HG03521 (cell line): Measurements from ENCODE around the gene RRP1B.
"Not testable (repeated sequence)": the region's sequence is repeated elsewhere in the genome, so short reads cannot be mapped to it uniquely, and the experiment has no call there.

Source experiments
- ATAC-seq: cut with Tn5 transposase; IDR thresholded peaks from one replicate; pipeline ENCODE4 v1.9.1; 2021; ENCODE audit warnings: mild to moderate bottlenecking, moderate library complexity; ENCODE audit not compliant: unreplicated experiment

RRP1B gene, protein sequence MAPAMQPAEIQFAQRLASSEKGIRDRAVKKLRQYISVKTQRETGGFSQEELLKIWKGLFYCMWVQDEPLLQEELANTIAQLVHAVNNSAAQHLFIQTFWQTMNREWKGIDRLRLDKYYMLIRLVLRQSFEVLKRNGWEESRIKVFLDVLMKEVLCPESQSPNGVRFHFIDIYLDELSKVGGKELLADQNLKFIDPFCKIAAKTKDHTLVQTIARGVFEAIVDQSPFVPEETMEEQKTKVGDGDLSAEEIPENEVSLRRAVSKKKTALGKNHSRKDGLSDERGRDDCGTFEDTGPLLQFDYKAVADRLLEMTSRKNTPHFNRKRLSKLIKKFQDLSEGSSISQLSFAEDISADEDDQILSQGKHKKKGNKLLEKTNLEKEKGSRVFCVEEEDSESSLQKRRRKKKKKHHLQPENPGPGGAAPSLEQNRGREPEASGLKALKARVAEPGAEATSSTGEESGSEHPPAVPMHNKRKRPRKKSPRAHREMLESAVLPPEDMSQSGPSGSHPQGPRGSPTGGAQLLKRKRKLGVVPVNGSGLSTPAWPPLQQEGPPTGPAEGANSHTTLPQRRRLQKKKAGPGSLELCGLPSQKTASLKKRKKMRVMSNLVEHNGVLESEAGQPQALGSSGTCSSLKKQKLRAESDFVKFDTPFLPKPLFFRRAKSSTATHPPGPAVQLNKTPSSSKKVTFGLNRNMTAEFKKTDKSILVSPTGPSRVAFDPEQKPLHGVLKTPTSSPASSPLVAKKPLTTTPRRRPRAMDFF

DNA sequence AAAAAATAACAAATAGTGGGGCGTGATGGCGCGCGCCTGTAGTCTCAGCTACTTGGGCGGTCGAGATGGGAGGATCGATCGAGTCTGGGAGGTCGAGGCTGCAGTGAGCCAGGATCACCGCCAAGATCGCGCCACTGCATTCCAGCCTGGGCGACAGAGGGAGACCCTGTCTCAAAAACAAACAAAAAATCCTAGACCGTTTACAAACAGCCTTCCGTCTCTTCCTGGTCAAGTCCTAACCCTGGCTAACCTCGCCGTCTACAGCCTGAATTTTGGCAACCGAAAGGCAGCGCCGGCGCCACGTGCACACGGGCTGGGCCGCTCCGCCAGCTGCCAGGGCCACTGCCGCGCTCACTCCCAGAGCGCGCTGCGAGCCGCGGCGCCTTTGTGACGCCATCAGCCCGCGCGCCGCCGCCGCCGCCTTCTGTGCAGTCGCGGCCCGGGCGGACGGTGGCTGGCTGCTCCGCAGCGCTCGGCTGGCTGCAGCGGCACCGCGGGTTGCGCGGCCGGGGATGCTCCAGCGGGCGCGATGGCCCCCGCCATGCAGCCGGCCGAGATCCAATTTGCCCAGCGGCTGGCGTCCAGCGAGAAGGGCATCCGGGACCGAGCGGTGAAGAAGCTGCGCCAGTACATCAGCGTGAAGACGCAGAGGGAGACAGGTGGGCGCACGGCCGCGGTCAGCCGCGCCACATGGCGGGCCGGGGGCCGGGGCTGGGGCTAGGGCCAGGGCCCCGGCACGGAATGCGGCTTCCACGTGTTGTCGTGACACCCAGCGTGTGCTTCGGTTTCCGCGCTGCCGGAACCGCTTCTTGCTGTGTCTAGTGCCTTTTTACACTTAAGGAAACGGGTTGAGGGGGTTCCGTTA lies at the start of gene RRP1B, which contains the start of gene HSF2BP:
TSS of gene RRP1B (plus strand) at position 425 of the 865 bp plus-strand sequence. CDS start at position 530, 105 bp downstream.
TSS of gene HSF2BP (minus strand) at position 353 of the 865 bp plus-strand sequence. CDS start 1,392 bp downstream, outside the sequence.
- peak; percentile 82 for ATAC-seq

DNA sequence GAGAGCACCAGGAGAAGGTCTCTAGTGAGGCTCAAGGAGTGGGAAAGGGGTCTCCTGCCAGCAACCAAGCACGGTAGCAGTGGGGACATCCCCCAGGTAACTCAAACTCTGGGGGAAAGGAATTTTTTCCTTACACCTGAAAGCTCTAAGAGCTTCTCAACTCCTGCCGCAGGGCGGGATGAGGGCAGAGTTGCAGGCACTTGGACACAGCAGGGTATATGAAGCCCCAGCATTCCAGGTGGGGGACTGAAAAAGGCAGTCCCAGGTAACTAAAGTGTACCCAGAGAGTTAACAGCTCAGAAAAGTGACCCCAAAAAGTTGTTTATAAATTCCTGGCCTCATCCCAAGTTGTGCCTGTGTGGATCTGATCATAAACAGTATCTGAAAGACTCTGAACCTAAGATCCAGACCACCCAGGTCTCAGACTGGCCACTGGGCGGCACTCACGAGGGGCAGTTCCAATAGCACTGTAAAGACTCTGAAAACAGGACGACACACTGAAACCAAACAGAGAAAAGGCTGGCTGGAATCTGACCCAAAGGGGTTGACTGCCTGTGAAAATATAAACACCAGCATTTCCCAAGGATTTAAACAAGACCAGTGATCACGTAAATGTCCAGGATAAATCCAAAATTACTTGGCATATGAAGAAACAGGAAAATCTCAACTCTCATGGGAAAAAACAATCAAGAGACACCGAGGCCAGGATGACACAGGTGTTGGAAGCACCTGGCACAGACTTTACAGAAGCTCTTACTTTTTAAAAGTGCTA lies 47.6 kb upstream of the RRP1B start:
- no peak for ATAC-seq

DNA sequence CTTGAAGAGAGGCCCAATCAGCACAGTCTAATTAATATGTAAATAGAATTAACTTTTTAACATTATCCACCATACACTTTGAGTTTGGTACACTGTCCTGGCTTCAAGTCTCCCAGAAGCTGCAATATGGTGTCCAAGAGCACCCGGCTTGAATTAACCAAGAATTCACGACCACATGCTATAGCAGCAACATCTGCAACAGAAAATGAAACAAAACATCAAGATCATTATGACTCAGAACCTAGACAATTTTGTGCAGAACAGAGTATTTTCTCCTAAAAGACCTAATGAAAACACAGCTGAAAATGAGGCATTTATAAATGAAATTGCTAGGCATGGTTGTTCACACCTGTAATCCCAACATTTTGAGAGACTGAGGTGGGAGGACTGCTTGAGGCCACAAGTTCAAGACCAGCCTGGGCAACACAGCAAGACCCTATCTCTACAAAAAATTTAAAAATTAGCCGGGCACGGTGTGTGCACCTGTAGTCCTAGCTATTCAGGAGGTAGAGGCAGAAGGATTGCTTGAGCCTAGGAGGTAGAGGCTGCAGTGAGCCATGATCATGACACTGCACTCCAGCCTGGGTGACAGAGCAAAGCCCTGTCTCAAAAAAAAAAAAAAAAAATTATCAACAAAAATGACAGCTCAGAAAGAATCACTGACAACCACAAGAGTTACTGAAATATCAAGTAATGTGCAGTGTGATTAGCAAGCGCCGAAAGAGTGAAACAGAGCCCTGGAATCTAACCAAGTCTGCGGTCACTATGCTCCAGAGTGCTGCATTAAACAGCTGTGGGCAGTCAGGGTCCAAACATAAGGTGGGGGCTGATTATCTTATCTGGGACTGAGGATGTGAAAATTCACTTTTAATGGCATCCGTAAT lies 45.4 kb upstream of the RRP1B start:
- no peak for ATAC-seq

DNA sequence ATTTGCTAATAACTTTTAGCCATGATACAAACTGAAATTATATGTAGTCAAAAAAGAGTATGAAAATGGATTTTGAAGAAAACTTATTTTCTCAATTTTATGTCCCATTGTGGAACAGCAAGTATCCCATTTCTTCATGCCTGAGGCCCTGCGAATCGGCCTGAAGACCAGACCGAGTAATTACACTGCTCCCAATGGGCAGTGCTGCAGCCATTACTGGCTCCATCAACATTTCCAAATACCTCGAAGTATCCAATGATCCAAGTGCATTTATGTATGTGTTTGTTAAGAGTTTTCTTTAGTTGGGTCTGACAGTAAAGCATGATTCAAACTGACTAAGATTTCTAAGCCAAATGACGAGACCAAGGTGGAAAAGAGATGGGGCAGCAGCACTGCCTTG lies 44.5 kb upstream of the RRP1B start:
- ATAC-seq: no peak

- ATAC-seq: not testable (repeated sequence)
These were observed 42.5 kb upstream of the RRP1B start for GRCh38 chr21:43616861-43617260.

- no peak for ATAC-seq
These were observed 40.4 kb upstream of the RRP1B start for GRCh38 chr21:43618940-43619339.

- no peak for ATAC-seq
These were observed 40.0 kb upstream of the RRP1B start for GRCh38 chr21:43619344-43619743.

- ATAC-seq: no peak
These were observed 39.5 kb upstream of the RRP1B start for GRCh38 chr21:43619856-43620255.

DNA sequence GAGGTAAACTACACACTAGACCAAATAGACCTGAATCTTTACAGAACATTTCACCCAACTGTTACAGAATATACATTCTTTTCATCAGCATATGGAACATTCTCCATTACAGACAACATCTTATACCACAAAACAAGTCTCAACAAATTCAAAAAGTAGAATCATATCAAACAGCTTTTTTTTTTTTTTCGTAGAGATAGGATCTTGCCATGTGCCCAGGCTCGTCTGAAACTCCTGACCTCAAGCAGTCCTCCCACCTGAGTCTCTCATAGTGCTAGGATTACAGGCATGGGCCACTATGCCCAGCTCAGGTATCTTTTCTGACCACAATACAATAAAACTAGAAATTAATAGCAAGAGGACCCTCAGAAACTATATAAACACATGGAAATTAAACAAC lies 36.6 kb upstream of the RRP1B start:
- ATAC-seq: no peak

DNA sequence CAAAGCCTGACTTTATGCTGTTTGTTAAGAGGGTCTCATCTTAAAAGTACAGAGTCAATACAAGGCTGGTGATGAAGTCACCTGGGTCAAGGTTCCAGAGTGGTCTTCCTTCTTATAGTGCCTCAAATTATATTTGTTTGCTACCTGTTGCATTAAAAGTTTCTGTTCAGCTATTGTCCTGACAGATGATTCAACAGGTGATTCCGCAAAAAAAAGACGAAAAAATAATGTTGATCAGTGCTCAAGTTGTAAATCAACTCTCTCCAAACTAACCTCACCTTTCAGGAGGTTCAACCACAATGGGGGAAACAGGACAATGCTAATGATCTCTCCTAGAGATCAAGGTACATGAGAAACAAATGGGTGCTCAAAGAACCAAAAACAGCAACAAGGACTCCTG lies 35.8 kb upstream of the RRP1B start:
- ATAC-seq: no peak

- no peak for ATAC-seq
These were observed 35.0 kb upstream of the RRP1B start for GRCh38 chr21:43624339-43624738.

DNA sequence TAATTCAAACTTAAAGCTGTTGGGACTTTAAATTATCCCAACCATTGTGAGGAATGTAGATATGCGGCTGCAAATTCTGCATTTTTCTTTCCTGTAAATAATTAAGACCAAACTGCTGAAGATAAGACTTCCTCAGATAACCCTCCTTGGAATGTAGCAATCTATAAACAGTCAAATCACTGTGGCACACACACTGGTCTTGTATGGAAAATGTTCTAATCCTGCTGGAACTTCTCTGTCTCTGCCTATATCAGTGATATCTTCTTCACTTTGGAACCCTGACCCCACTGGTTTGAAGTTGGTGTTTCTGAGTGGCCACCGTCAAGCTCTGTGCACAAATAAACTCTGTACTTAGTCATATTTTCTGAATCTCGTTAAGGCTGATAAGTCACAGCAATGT lies 33.0 kb upstream of the RRP1B start:
- no peak for ATAC-seq

DNA sequence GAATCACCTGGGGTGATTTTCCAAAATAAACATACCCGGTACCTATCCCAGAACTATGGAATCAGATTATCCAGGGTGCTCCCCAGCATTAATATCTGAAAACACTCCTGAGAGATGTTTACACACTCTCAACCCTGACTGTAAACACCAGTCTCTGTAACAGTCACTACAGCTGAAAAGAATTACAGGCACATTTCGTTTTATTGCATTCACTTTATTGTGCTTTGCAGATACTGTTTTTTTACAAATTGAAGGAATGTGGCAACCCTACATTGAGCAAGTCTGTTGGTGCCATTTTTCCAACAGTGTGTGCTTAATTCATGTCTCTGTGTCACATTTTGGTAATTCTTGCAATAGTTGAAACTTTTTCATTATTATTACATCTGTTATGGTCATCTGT lies 31.8 kb upstream of the RRP1B start:
- no peak for ATAC-seq

DNA sequence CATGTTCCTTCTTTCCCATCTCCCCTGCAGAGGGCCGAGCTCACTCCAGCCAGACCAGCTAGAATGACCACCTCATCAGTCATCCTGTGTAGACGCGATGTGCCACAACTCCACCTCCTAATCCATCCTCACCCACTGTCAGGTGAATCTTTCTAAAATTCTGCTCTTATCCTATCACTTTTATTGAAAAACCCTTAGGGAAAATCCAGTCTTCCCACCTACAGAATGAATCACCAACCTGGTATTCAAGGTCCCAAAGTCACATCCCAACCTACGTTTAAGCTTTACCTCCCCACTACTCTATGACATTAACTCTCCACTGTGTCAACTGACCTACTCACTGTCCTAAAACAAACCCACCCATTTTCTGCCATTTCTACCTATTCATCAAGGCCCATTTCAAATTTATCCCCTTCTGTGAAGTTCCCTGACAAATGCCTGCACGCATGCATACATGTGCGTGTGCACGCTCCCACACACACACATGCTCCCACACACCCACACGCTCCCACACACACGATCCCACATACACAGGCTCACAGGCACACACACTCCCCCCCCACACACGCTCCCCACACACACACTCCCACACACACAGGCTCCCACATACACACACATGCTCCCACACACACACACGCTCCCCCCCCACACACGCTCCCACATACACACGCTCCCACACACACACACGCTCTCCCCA lies 27.8 kb upstream of the RRP1B start:
- ATAC-seq: no peak

DNA sequence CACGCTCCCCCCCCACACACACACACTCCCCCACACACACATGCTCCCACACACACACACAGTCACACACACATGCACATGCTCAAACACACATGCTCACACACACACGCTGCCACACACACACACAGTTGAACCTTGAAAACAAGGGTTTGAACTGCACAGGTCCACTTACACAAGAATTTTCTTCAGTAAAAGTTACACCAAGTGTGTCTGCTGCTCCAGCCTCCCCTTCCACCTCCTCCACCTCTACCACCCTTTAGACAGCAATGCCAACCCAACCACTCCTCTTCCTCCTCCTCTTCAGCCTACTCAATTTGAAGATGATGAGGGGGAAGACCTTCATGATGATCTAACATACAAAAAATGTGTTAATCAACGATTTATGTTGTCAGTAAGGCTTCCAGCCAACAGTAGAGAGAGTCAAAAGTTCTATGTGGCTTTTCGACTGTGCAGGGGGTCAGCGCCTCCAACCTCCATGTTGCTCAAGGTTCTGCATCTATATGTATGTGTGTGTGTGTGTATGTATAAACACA lies 26.9 kb upstream of the RRP1B start:
- no peak for ATAC-seq

GRCh38 chr21:43634618-43635017 lies 24.7 kb upstream of the RRP1B start:
- no peak for ATAC-seq

DNA sequence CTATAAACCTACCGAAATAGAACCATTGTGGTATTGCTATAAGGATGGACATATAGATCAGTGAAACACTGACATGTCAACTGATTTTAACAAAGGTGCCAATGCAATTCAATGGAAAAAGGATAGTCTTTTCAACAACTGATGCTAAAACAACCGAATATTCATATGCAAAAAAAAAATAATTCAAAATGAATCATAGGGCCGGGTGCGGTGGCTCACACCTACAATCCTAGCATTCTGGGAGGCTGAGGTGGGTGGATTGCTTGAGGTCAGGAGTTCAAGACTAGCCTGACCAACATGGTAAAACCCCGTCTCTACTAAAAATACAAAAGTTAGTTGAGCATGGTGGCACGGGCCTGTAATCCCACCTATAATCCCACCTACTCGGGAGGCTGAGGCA lies 23.9 kb upstream of the RRP1B start:
- ATAC-seq: no peak

DNA sequence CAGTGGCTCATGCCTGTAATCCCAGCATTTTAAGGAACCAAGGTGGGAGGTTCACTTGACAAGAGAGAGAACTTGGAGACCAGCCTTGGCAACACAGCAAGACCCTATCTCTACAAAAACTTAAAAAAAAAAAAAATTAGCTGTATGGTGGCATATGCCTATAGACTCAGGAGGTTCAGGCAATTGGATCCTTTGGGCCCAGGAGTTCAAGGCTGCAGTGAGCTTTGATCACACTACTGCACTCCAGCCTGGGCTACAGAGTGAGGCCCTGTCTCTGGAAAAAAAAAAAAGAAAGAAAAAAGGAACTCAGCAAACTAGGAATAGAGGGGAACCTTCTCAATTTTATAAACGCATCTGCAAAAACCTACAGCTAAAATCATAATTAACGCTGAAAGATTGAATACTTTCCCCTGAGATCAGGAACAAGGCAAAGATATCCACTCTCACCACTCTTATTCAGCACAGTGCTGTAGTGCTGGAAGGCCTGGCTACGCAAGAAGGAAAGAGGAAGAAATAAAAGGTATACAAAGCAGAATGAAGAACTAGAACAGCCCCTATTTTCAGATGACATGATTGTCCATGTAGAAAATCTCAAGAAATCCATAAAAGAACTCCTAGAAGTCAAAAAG lies 21.7 kb upstream of the RRP1B start:
- no peak for ATAC-seq
